Pancreas (tissue), 10 donors: Measurements from ENCODE around the gene BRICD5. TPM values are rescaled to one million over a fixed set of nuclear protein-coding genes. Genes with fewer than 3 reads are reported as not detected.

Experiments used
- ATAC-seq, 4 donors: fragments of 200-7000 bp; cut with Tn5 transposase; one replicate each; pipeline versions ENCODE4 v1.8.0 to v1.9.1; 2020; ENCODE audit warnings: mild to moderate bottlenecking in 4 of 4, moderate library complexity in 4 of 4
- DNase-seq, 6 donors: peaks; one replicate each; pipeline ENCODE4 v3.0.0-alpha.2; 2020
- FAIRE-seq: peaks from 2 replicates; lab custom pipeline; 2012; peaks lifted over from hg19 to GRCh38; lab: Jason Lieb, UNC
- H3K27ac ChIP-seq, 4 donors: fragments of 200-600 bp; sonication (generic); 1 replicate in 3 of 4; 2 replicates in 1 of 4; pipeline versions ENCODE4 v1.5.0 to v1.8.0; 2020
- H3K27me3 ChIP-seq, 4 donors: fragments of 200-600 bp; one replicate each; pipeline ENCODE4 v1.8.0; 2021
- H3K36me3 ChIP-seq, 3 donors: fragments of 200-600 bp; sonication (generic) in 1 of 3; one replicate each; pipeline versions ENCODE4 v1.5.0 to v1.8.0; 2020 to 2021
- H3K4me1 ChIP-seq, 3 donors: fragments of 200-600 bp; one replicate each; pipeline ENCODE4 v1.8.0; 2021
- H3K4me3 ChIP-seq, 4 donors: fragments of 200-600 bp; sonication (generic) in 2 of 4; one replicate each; pipeline versions ENCODE4 v1.5.0 to v1.8.0; 2020 to 2021
- H3K9me3 ChIP-seq, 4 donors: fragments of 200-600 bp; one replicate each; pipeline ENCODE4 v1.8.0; 2021
- CTCF ChIP-seq, 4 donors: fragments of 200-600 bp; sonication (generic) in 3 of 4; IDR thresholded peaks; one replicate each; pipeline versions ENCODE4 v1.5.0 to v1.8.0; 2021; ENCODE audit warnings: antibody characterized with exemption in 4 of 4
- WGBS, 2 donors: extraction: QIAGEN DNeasy Blood & Tissue Kit; methylation state at CpG; one replicate each; pipeline ENCODE4 v1.1.7; 2013; 5-methylcytosine and 5-hydroxymethylcytosine counted together
- intact Hi-C, 3 donors: fragments of 100-400 bp; cut with DNase I; formaldehyde crosslinking; loops; one replicate each; pipeline versions ENCODE4 v1.11.1 to v1.14.2; 2022
- polyA plus RNA-seq, 2 donors: library from polyadenylated mRNA; stranded (reverse); fragments of 200-250 nt; gene quantifications; one replicate each; pipeline ENCODE4 v1.2.3, GENCODE V29; 2013
- total RNA-seq, 6 donors: library from RNA; stranded (reverse); fragmentation: NEBNext Ultra II Directional in 4 of 6; extraction: Animal tissue kit (Norgen Biotek cat#: 25700) in 4 of 6; gene quantifications; one replicate each; pipeline versions ENCODE4 v1.2.1 to v1.2.4, GENCODE V29; 2021 to 2023
- donor health status: healthy with polysubstance abuse.
- donor health status: DM: no; HTN: no; CAD: no; lungs with moderate emphysema.
- donor health status: DM: no; HTN: no; CAD: no.
- donor health status: control.
- donor health status: control.
- donor health status: Bipolar disorder and iron deficiency.
- donor health status: DM: yes; HTN: yes; CAD: no.
- donor health status: DM: no; HTN: no; CAD: no.
- donor health status: DM: no; HTN: no; CAD: no.
- donor health status: DM: yes; HTN: yes; CAD: no.

Gene BRICD5
- total and polyA plus RNA-seq, 8 donors = 1.0 to 24.5 (median 2.1) TPM

- Histone ChIP-seq H3K27me3 (no peaks in the 10 kb centered on the region), H3K4me1 (no peaks in the 10 kb centered on the region), H3K9me3 (no peaks in the 10 kb centered on the region), H3K36me3 (peaks cover 0 to 20% (median 16%) of the 10 kb centered on the region in 3 donors), H3K4me3 (no peak overlapping the region), H3K27ac (no peak overlapping the region)
- 49 to 62% methylated on average over 20 to 50 of the region's 50 CpGs for WGBS, 2 donors
- no peak for TF ChIP-seq CTCF (IDR thresholded peaks at IDR 0.05)
- DNase-seq (no peak), ATAC-seq (no peak), FAIRE-seq (no peak)
- intact Hi-C loops = no loop called here
Measured at GRCh38 chr16:2179107-2179501, 31.6 kb downstream of the BRICD5 start.

- Histone ChIP-seq H3K36me3 (peaks cover 0 to 26% (median 19%) of the 10 kb centered on the region in 3 donors), H3K4me3 (no peak overlapping the region), H3K27ac (no peak overlapping the region), H3K27me3 (no peaks in the 10 kb centered on the region), H3K4me1 (no peaks in the 10 kb centered on the region), H3K9me3 (no peaks in the 10 kb centered on the region)
- TF ChIP-seq CTCF (IDR thresholded peaks at IDR 0.05) = no peak
- DNase-seq = no peak
- FAIRE-seq = no peak
- peak in 2 of 4 donors; percentile 34 to 58 for ATAC-seq
- WGBS, 2 donors = 31 to 37% methylated on average over 58 to 106 of the region's 106 CpGs
- intact Hi-C loops = no loop called here
Measured at GRCh38 chr16:2178321-2179106, 32.1 kb downstream of the BRICD5 start.

- FAIRE-seq = no peak
- intact Hi-C loops = loop anchor here in 1 of 3 donors (2.0 kb wide), 1 partner anchor 17 kb away; no protein-coding TSS in a partner anchor
- Histone ChIP-seq H3K36me3 (peaks cover 0 to 33% (median 19%) of the 10 kb centered on the region in 3 donors), H3K4me3 (no peak overlapping the region), H3K27me3 (no peaks in the 10 kb centered on the region), H3K9me3 (no peaks in the 10 kb centered on the region), H3K4me1 (no peaks in the 10 kb centered on the region), H3K27ac (no peak overlapping the region)
- no peak for DNase-seq
- 94 to 96% methylated on average over 20 of the region's 20 CpGs for WGBS, 2 donors
- TF ChIP-seq CTCF (IDR thresholded peaks at IDR 0.05) = no peak
- no peak for ATAC-seq
Measured at GRCh38 chr16:2177561-2177960, 33.1 kb downstream of the BRICD5 start.

- H3K27me3 ChIP-seq = no peaks in the 10 kb centered on the region
- WGBS, 2 donors = 92 to 95% methylated on average over 18 of the region's 18 CpGs
- intact Hi-C loops = loop anchor here in 1 of 3 donors (2.0 kb wide), 1 partner anchor 16 kb away; no protein-coding TSS in a partner anchor
- no peak overlapping the region for H3K27ac ChIP-seq
- H3K4me3 ChIP-seq = no peak overlapping the region
- H3K4me1 ChIP-seq = no peaks in the 10 kb centered on the region
- ATAC-seq (no peak), DNase-seq (no peak), FAIRE-seq (no peak)
- H3K9me3 ChIP-seq = no peaks in the 10 kb centered on the region
- no peak for TF ChIP-seq CTCF (IDR thresholded peaks at IDR 0.05)
- H3K36me3 ChIP-seq = peaks cover 0 to 33% (median 19%) of the 10 kb centered on the region in 3 donors
Measured at GRCh38 chr16:2177101-2177500, 33.6 kb downstream of the BRICD5 start.

GRCh38 chr16:2176047-2176446 lies 34.6 kb downstream of the BRICD5 start:
- no peak for ATAC-seq
- no peak for TF ChIP-seq CTCF (IDR thresholded peaks at IDR 0.05)
- no peaks in the 10 kb centered on the region for H3K27me3 ChIP-seq
- H3K4me1 ChIP-seq = no peaks in the 10 kb centered on the region
- no peak for FAIRE-seq
- H3K36me3 ChIP-seq = peaks cover 0 to 33% (median 19%) of the 10 kb centered on the region in 3 donors
- WGBS, 2 donors = 94 to 95% methylated on average over 23 of the region's 23 CpGs
- no peak for DNase-seq
- no peaks in the 10 kb centered on the region for H3K9me3 ChIP-seq
- intact Hi-C loops = loop anchor here in 1 of 3 donors (2.0 kb wide), 1 partner anchor 15 kb away; no protein-coding TSS in a partner anchor
- no peak overlapping the region for H3K27ac ChIP-seq
- H3K4me3 ChIP-seq = no peak overlapping the region
